SH-SY5Y (cell line): ENCODE results near the gene MYBPC2.

Experiments used
- GATA2 ChIP-seq: IDR thresholded peaks from 2 replicates; pipeline ENCODE4 v1.6.1; 2011; ENCODE audit warnings: mild to moderate bottlenecking, low read depth, low read length
- GATA3 ChIP-seq: IDR thresholded peaks from 2 replicates; pipeline ENCODE4 v1.6.1; 2011; ENCODE audit warnings: low read depth, mild to moderate bottlenecking, low read length, moderate library complexity

- TF ChIP-seq GATA2: no peak
- no peak for TF ChIP-seq GATA3
Observed at GRCh38 chr19:50392759-50393158, 39.9 kb upstream of the MYBPC2 start.
